GM10266 (cell line): ENCODE measurements around the gene SORL1.

Source experiments
- DNase-seq: peaks from one replicate; pipeline ENCODE4 v3.0.0; 2012; ENCODE audit errors: extremely low spot score
- CTCF ChIP-seq: IDR thresholded peaks from 2 replicates; pipeline ENCODE4 v1.5.1; 2012; ENCODE audit warnings: mild to moderate bottlenecking, low read depth; ENCODE audit not compliant: control insufficient read depth, insufficient read depth; ENCODE audit errors: missing control alignments

The SORL1 gene

GRCh38 chr11:121587182-121587581, 135.1 kb downstream of the SORL1 start:
- no peak for TF ChIP-seq CTCF

GRCh38 chr11:121588747-121589146, 136.6 kb downstream of the SORL1 start:
- TF ChIP-seq CTCF = no peak
- no peak for DNase-seq

More at GRCh38 chr11:121587182-121587581, 135.1 kb downstream of the SORL1 start:
- no peak for DNase-seq

- peak; percentile 78 for DNase-seq
- TF ChIP-seq CTCF = no peak
Measured at GRCh38 chr11:121589946-121590537, 137.9 kb downstream of the SORL1 start.

GRCh38 chr11:121590772-121591404, 138.8 kb downstream of the SORL1 start:
- no peak for DNase-seq
- no peak for TF ChIP-seq CTCF

GRCh38 chr11:121591405-121592033, 139.4 kb downstream of the SORL1 start:
- DNase-seq = peak; percentile 58
- TF ChIP-seq CTCF = peak; percentile 89

- TF ChIP-seq CTCF = no peak
- peak; percentile 28 for DNase-seq
Measured at GRCh38 chr11:121592708-121593107, 140.6 kb downstream of the SORL1 start.

GRCh38 chr11:121595717-121596161, 143.6 kb downstream of the SORL1 start:
- no peak for DNase-seq
- TF ChIP-seq CTCF = no peak
